ENCODE results near the gene FZR1. TPM values are rescaled to one million over a fixed set of nuclear protein-coding genes. Genes with fewer than 3 reads are reported as not detected.

Gene FZR1
- total and polyA plus RNA-seq, 2 of the 13 experiments (the other 11 are each of a cell fraction or from before 2014, with no cell fraction given) = 29.0 to 30.8 TPM

GRCh38 chr19:3556978-3557460 is 50.9 kb downstream of the FZR1 start:
- Histone ChIP-seq H3K27me3 (ENCODE audit: control insufficient read depth in 1 of 2, insufficient read depth in 2 of 2, low read length in 2 of 2) (no peaks in the 10 kb centered on the region), H4K20me1 (ENCODE audit: insufficient read depth, low read length) (no peaks in the 10 kb centered on the region), H3K4me3 (replicated peaks in 1 of 3; ENCODE audit: insufficient read depth in 1 of 3, low read depth in 2 of 3, low read length in 3 of 3) (peak overlapping the region; percentile 85 to 95 (median 91)), H3K4me1 (ENCODE audit: insufficient read depth, low read length) (peaks cover 54% of the 10 kb centered on the region), H3K9me3 (ENCODE audit: low read length) (no peaks in the 10 kb centered on the region), H3K79me2 (ENCODE audit: insufficient read depth, low read length) (peaks cover 14% of the 10 kb centered on the region), H3K36me3 (replicated peaks in 1 of 2; ENCODE audit: control insufficient read depth in 1 of 2, insufficient read depth in 2 of 2, low read length in 2 of 2) (no peaks in the 10 kb centered on the region), H3K27ac (ENCODE audit: extremely low read length, insufficient read depth, low read length) (no peak overlapping the region), H3K9ac (ENCODE audit: insufficient read depth, low read depth, low read length) (peak overlapping the region; percentile 87), H2AFZ (ENCODE audit: low read length) (no peak overlapping the region), H3K4me2 (ENCODE audit: low read depth, low read length) (peak overlapping the region; percentile 96)
- no peak for FAIRE-seq
- CTCF ChIA-PET (ENCODE audit: low intra/inter-chr PET ratio, low total read pairs) = no interaction called here
- intact Hi-C loops (cut with micrococcal nuclease; ENCODE audit: unreplicated experiment) (no loop called here), in situ Hi-C loops (cut with HindIII; ENCODE audit: extremely low pct_ligation_motif_present, low pct_unique_long_range_greater_than_20kb) (no loop called here)
- POLR2A ChIA-PET = interaction anchor here (0.7 to 2.3 kb wide), 4 partner anchors 12 to 76 kb away, joined by 3 to 6 read pairs (median 4); partner anchors contain the start of genes DOHH and SMIM24
- WGBS (ENCODE audit: low lambda C conversion rate) = 4% methylated on average over 10 of the region's 60 CpGs
- ATAC-seq = peak; percentile 12
- no TSS peak for BruUV-seq (replicated peaks)
- no peak for DNase-seq (ENCODE audit: low spot score)
- TF ChIP-seq ZSCAN29 (CRISPR knock-in tag; conservative IDR thresholded peaks at IDR 0.05) = no peak
- 0 out of 2 replicates have a peak, but pooled peaks have one; percentile 4 for TF ChIP-seq KMT2A (CRISPR knock-in tag; IDR thresholded peaks at IDR 0.05)
- TF ChIP-seq ARHGAP35 (CRISPR knock-in tag; IDR thresholded peaks at IDR 0.05; ENCODE audit: borderline replicate concordance) = no peak
- TF ChIP-seq RBM22 (optimal IDR thresholded peaks at IDR 0.05; ENCODE audit: low read length) = no peak
- no peak for TF ChIP-seq ZNF761 (CRISPR knock-in tag; conservative IDR thresholded peaks at IDR 0.05)
- TF ChIP-seq ZMYM4 (CRISPR knock-in tag; IDR thresholded peaks at IDR 0.05) = no peak
- no peak for TF ChIP-seq TAF1 (CRISPR knock-in tag; IDR thresholded peaks at IDR 0.05)
- no peak for TF ChIP-seq DR1 (CRISPR knock-in tag; IDR thresholded peaks at IDR 0.05)
- no peak for TF ChIP-seq KLF6 (CRISPR knock-in tag; IDR thresholded peaks at IDR 0.05)
- no peak for TF ChIP-seq ZSCAN9 (CRISPR knock-in tag; IDR thresholded peaks at IDR 0.05; ENCODE audit: borderline replicate concordance)
- no peak for TF ChIP-seq TARDBP (CRISPR knock-in tag; IDR thresholded peaks at IDR 0.05)
- TF ChIP-seq ZMAT3 (CRISPR knock-in tag; conservative IDR thresholded peaks at IDR 0.05) = no peak
- TF ChIP-seq SOX6 (IDR thresholded peaks at IDR 0.05) = no peak
- TF ChIP-seq SOX6 (CRISPR knock-in tag; IDR thresholded peaks at IDR 0.05) = no peak
- TF ChIP-seq MEIS2 (CRISPR knock-in tag; IDR thresholded peaks at IDR 0.05) = no peak
- no peak for TF ChIP-seq BCL3 (CRISPR knock-in tag; IDR thresholded peaks at IDR 0.05)
- TF ChIP-seq ZBTB40 (IDR thresholded peaks at IDR 0.05) = no peak
- TF ChIP-seq ZBTB40 (CRISPR knock-in tag; IDR thresholded peaks at IDR 0.05) = no peak; the same call in 1 of the 2 replicates

Data from HepG2 (cell line).